ENCODE measurements around the gene TBC1D1. TPM values are rescaled to one million over a fixed set of nuclear protein-coding genes. Genes with fewer than 3 reads are reported as not detected.
A peak's percentile ranks its signal among the peaks of the same experiment; 100 is the strongest.

Gene TBC1D1
- total RNA-seq, 5 donors from 2014 or later (not counting 1 experiment from before 2014, with no cell fraction given) = 46.3 to 58.1 (median 47.6) TPM

DNA sequence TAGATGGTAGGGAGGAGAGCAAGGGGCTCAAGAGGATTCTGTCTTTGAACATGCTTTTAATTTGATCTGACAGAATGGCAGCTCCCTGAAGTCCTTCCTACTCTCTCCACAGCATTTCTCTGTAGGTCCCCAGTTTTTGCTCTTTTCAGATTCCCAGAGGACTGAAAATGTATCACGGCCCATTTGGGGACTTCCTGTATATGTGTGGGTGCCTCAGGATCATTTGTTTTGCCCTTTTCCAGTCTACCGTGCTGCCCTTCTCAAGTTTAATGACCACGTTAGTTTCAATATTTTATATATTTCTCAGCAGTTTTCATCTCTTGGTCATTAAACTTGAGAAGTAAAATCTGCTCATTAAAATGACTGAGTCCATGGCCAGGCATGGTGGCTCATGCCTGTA is 2.3 kb downstream of the TBC1D1 start:
- Histone ChIP-seq H3K36me3 (ENCODE audit: control insufficient read depth in 2 of 2, extremely low read depth in 1 of 2, insufficient read depth in 1 of 2, low read length in 1 of 2) (no peaks in the 10 kb centered on the region), H3K27ac (ENCODE audit: low read length) (no peak overlapping the region), H3K27me3 (replicated peaks in 1 of 2; ENCODE audit: control insufficient read depth in 2 of 2, extremely low read depth in 1 of 2, insufficient read depth in 2 of 2, low read length in 1 of 2) (no peaks in the 10 kb centered on the region), H3K4me3 (ENCODE audit: control insufficient read depth in 1 of 2, extremely low read depth in 1 of 2, low read length in 1 of 2) (no peak overlapping the region), H3K9me3 (no peaks in the 10 kb centered on the region), H3K4me1 (ENCODE audit: control insufficient read depth in 1 of 2, extremely low read depth in 1 of 2, insufficient read depth in 2 of 2, low read length in 2 of 2) (peaks cover 13 to 36% of the 10 kb centered on the region in 2 experiments)
- H3K36me3 Mint-ChIP-seq = peaks cover 5% of the 10 kb centered on the region
- no peak for ATAC-seq (replicated peaks in 1 of 4)
- H3K9me3 Mint-ChIP-seq = no peaks in the 10 kb centered on the region
- POLR2A ChIA-PET = no interaction called here
- CTCF ChIA-PET = interaction anchor here in 1 of 2 donors (0.5 kb wide), 1 partner anchor 323 kb away, joined by 5 read pairs; no protein-coding TSS in a partner anchor
- no peak for DNase-seq
- H3K4me3 Mint-ChIP-seq = peak overlapping the region; percentile 87 to 96 (median 88)
- H3K4me1 Mint-ChIP-seq = peaks cover 56 to 67% (median 67%) of the 10 kb centered on the region in 3 donors
- WGBS (ENCODE audit: insufficient coverage) = 73% methylated on average over 2 of the region's 3 CpGs
- H3K27me3 Mint-ChIP-seq = no peaks in the 10 kb centered on the region
- H3K27ac Mint-ChIP-seq = peak overlapping the region in 1 of 2 donors; percentile 93

DNA sequence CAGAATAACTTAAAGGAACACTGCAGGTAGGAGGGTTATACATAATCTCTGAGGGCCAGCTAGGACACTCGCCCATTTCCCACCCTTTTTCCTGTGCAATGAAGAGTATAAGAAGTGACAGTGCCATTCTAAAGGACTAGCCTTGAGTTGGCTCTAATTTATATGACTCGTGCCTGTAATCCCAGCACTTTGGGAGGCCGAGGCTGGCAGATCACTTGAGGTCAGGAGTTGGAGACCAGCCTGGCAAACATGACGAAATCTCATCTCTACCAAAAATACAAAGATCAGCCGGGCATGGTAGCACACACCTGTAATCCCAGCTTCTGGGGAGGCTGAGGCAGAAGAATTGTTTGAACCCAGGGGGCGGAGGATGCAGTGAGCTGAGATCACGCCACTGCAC is 4.4 kb downstream of the TBC1D1 start:
- H3K36me3 Mint-ChIP-seq = peaks cover 20% of the 10 kb centered on the region

DNA sequence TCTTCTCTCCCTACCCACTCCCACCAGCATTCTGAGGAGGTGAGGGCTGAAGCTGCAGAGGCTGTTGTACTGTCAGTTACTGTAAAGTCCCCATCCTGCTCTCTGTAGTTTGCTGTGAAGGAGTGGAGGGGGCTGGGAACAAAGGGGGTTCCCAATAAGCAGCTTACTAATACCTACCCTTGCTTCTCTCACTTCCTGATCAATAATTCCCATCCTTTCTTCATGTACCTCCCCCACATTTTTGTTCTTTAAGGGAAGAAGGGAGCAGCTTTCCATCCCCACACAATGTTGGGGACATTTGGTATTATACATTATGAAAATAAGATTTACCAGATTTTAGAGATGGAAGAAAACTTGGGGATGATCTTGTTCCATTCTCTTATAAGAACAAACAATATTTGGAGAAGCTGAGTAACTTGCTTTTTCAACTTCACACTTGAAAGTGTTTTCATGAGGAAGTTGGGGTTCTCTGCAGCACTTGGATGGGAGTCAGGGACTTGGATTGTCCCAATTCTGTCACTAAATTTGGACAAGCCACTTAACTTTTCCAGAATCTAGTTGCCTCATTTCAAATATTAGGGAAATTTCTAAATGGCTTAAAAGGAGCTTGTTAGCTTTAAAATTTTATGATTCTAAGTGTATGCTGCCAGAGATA is 5.4 kb downstream of the TBC1D1 start:
- H3K9me3 Mint-ChIP-seq = peaks cover 0 to 3% (median 0%) of the 10 kb centered on the region in 3 donors
- H3K36me3 Mint-ChIP-seq = peaks cover 25% of the 10 kb centered on the region
- Histone ChIP-seq H3K27ac (ENCODE audit: low read length) (no peak overlapping the region), H3K27me3 (replicated peaks in 1 of 2; ENCODE audit: control insufficient read depth in 2 of 2, extremely low read depth in 1 of 2, insufficient read depth in 2 of 2, low read length in 1 of 2) (no peaks in the 10 kb centered on the region), H3K4me3 (ENCODE audit: control insufficient read depth in 1 of 2, extremely low read depth in 1 of 2, low read length in 1 of 2) (no peak overlapping the region), H3K9me3 (no peaks in the 10 kb centered on the region), H3K36me3 (ENCODE audit: control insufficient read depth in 2 of 2, extremely low read depth in 1 of 2, insufficient read depth in 1 of 2, low read length in 1 of 2) (no peaks in the 10 kb centered on the region), H3K4me1 (ENCODE audit: control insufficient read depth in 1 of 2, extremely low read depth in 1 of 2, insufficient read depth in 2 of 2, low read length in 2 of 2) (peaks cover 13 to 25% of the 10 kb centered on the region in 2 experiments)
- no peaks in the 10 kb centered on the region for H3K27me3 Mint-ChIP-seq
- no peak overlapping the region for H3K27ac Mint-ChIP-seq
- H3K4me3 Mint-ChIP-seq = no peak overlapping the region
- DNase-seq = no peak
- POLR2A ChIA-PET = interaction anchor here in 1 of 2 donors (0.6 kb wide), 1 partner anchor 69 kb away, joined by 3 read pairs; no protein-coding TSS in a partner anchor
- no peak for ATAC-seq (replicated peaks in 1 of 4)
- CTCF ChIA-PET = interaction anchor here in 1 of 2 donors (0.5 kb wide), 1 partner anchor 433 kb away, joined by 6 read pairs; no protein-coding TSS in a partner anchor
- H3K4me1 Mint-ChIP-seq = peaks cover 71 to 79% (median 79%) of the 10 kb centered on the region in 3 donors

More for the DNA sequence above, 4.4 kb downstream of the TBC1D1 start:
- WGBS (ENCODE audit: insufficient coverage) = 100% methylated on average over 2 of the region's 7 CpGs
- no peaks in the 10 kb centered on the region for H3K9me3 ChIP-seq
- ChIA-PET POLR2A (no interaction called here), CTCF (no interaction called here)
- ATAC-seq (replicated peaks in 1 of 4) (no peak), DNase-seq (no peak)
- no peak overlapping the region for H3K27ac ChIP-seq (ENCODE audit: low read length)
- no peaks in the 10 kb centered on the region for H3K27me3 Mint-ChIP-seq
- H3K4me1 Mint-ChIP-seq = peaks cover 66 to 74% (median 74%) of the 10 kb centered on the region in 3 donors
- peaks cover 0 to 3% (median 0%) of the 10 kb centered on the region in 3 donors for H3K9me3 Mint-ChIP-seq
- H3K4me3 Mint-ChIP-seq = no peak overlapping the region
- no peaks in the 10 kb centered on the region for H3K36me3 ChIP-seq (ENCODE audit: control insufficient read depth in 2 of 2, extremely low read depth in 1 of 2, insufficient read depth in 1 of 2, low read length in 1 of 2)
- no peak overlapping the region for H3K4me3 ChIP-seq (ENCODE audit: control insufficient read depth in 1 of 2, extremely low read depth in 1 of 2, low read length in 1 of 2)
- no peak overlapping the region for H3K27ac Mint-ChIP-seq
- H3K27me3 ChIP-seq (replicated peaks in 1 of 2; ENCODE audit: control insufficient read depth in 2 of 2, extremely low read depth in 1 of 2, insufficient read depth in 2 of 2, low read length in 1 of 2) = no peaks in the 10 kb centered on the region
- H3K4me1 ChIP-seq (ENCODE audit: control insufficient read depth in 1 of 2, extremely low read depth in 1 of 2, insufficient read depth in 2 of 2, low read length in 2 of 2) = peaks cover 13 to 28% of the 10 kb centered on the region in 2 experiments

DNA sequence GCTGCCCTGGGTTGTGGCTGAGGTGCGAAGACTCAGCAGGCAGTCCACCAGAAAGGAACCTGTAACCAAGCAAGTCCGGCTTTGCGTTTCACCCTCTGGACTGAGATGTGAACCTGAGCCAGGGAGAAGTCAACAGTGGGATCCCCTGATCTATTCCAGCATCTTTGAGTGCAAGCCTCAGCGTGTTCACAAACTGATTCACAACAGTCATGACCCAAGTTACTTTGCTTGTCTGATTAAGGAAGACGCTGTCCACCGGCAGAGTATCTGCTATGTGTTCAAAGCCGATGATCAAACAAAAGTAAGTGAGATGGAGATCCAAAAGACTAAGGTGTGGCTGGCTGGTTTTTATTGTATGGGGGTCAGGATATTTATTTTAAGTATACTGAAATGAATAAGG is 11.3 kb downstream of the TBC1D1 start:
- H3K27ac Mint-ChIP-seq = no peak overlapping the region
- DNase-seq = no peak

DNA sequence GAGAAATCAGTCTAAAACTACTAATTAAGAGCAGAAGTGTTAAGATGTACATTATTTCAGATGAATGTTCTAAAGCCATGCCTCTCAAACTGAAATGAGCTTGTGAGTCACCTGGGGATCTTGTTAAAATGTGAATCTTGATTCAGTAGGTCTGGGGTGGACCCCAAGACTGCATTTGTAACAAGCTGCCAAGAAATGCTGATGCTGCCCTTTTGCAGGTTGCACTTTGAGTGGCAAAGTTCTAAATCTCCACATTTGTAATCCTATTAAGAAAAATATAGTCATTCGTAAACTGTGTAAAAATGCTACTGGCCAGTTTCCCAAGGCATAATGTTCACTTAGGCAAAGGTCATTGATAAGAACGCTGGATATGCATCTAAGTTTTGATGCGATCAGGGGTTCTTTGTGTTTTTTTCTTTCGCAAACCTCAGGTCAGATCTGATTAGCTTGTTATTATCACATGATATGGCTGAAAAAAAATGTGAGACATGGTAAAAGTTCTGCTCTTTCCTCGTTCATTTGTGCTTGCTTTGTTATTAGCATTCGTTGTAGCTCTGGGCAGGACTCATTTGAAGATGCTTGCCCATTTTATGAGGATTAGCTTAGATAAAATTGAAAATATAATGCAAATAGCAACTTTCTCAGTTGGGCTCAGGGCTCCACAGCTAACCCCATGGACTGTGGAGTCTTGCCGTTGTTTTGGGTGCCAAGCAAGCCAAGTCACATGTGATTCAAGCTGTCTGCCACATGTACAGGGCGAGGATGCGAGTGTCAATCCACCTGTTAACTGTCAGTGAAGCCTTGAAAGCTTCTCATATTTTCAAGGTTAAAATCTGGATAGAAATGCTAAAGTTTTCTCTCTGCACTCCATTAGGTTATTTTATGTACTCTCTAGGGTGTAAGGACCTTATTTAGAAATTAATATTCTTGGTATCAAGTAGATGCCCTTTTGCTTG is 12.1 kb downstream of the TBC1D1 start:
- H3K36me3 ChIP-seq (ENCODE audit: control insufficient read depth in 2 of 2, extremely low read depth in 1 of 2, insufficient read depth in 1 of 2, low read length in 1 of 2) = peaks cover 0 to 26% of the 10 kb centered on the region in 2 donors
- H3K27ac ChIP-seq (ENCODE audit: low read length) = no peak overlapping the region
- Mint-ChIP-seq H3K9me3 (peaks cover 0 to 3% (median 0%) of the 10 kb centered on the region in 3 donors), H3K27ac (no peak overlapping the region), H3K4me1 (peaks cover 67 to 79% (median 73%) of the 10 kb centered on the region in 3 donors), H3K4me3 (no peak overlapping the region), H3K36me3 (peaks cover 62% of the 10 kb centered on the region), H3K27me3 (no peaks in the 10 kb centered on the region)
- H3K4me1 ChIP-seq (ENCODE audit: control insufficient read depth in 1 of 2, extremely low read depth in 1 of 2, insufficient read depth in 2 of 2, low read length in 2 of 2) = peaks cover 0 to 3% of the 10 kb centered on the region in 2 experiments
- 95% methylated on average over 5 of the region's 9 CpGs for WGBS (ENCODE audit: insufficient coverage)
- ATAC-seq (replicated peaks in 1 of 4) (no peak), DNase-seq (no peak)
- ChIA-PET POLR2A (no interaction called here), CTCF (interaction anchor here (0.6 to 1.4 kb wide), 3 partner anchors 11 to 93 kb away, joined by 3 to 5 read pairs (median 4); no protein-coding TSS in a partner anchor)
- no peak overlapping the region for H3K4me3 ChIP-seq (ENCODE audit: control insufficient read depth in 1 of 2, extremely low read depth in 1 of 2, low read length in 1 of 2)
- no peaks in the 10 kb centered on the region for H3K9me3 ChIP-seq
- H3K27me3 ChIP-seq (replicated peaks in 1 of 2; ENCODE audit: control insufficient read depth in 2 of 2, extremely low read depth in 1 of 2, insufficient read depth in 2 of 2, low read length in 1 of 2) = no peaks in the 10 kb centered on the region

More for the DNA sequence above, 11.3 kb downstream of the TBC1D1 start:
- no peak overlapping the region for H3K4me3 ChIP-seq (ENCODE audit: control insufficient read depth in 1 of 2, extremely low read depth in 1 of 2, low read length in 1 of 2)
- H3K27me3 Mint-ChIP-seq = no peaks in the 10 kb centered on the region
- no peak for ATAC-seq (replicated peaks in 1 of 4)
- H3K9me3 ChIP-seq = no peaks in the 10 kb centered on the region
- peaks cover 66 to 76% (median 71%) of the 10 kb centered on the region in 3 donors for H3K4me1 Mint-ChIP-seq
- peaks cover 55% of the 10 kb centered on the region for H3K36me3 Mint-ChIP-seq
- no peaks in the 10 kb centered on the region for H3K27me3 ChIP-seq (replicated peaks in 1 of 2; ENCODE audit: control insufficient read depth in 2 of 2, extremely low read depth in 1 of 2, insufficient read depth in 2 of 2, low read length in 1 of 2)
- peaks cover 0 to 3% (median 0%) of the 10 kb centered on the region in 3 donors for H3K9me3 Mint-ChIP-seq
- peaks cover 0 to 26% of the 10 kb centered on the region in 2 donors for H3K36me3 ChIP-seq (ENCODE audit: control insufficient read depth in 2 of 2, extremely low read depth in 1 of 2, insufficient read depth in 1 of 2, low read length in 1 of 2)
- 95% methylated on average over 7 of the region's 7 CpGs for WGBS (ENCODE audit: insufficient coverage)
- no peak overlapping the region for H3K27ac ChIP-seq (ENCODE audit: low read length)
- ChIA-PET CTCF (interaction anchor here in 1 of 2 donors (0.7 to 0.9 kb wide), 2 partner anchors 10 to 92 kb away, joined by 3 read pairs; no protein-coding TSS in a partner anchor), POLR2A (no interaction called here)
- peaks cover 0 to 3% of the 10 kb centered on the region in 2 experiments for H3K4me1 ChIP-seq (ENCODE audit: control insufficient read depth in 1 of 2, extremely low read depth in 1 of 2, insufficient read depth in 2 of 2, low read length in 2 of 2)
- H3K4me3 Mint-ChIP-seq = no peak overlapping the region

DNA sequence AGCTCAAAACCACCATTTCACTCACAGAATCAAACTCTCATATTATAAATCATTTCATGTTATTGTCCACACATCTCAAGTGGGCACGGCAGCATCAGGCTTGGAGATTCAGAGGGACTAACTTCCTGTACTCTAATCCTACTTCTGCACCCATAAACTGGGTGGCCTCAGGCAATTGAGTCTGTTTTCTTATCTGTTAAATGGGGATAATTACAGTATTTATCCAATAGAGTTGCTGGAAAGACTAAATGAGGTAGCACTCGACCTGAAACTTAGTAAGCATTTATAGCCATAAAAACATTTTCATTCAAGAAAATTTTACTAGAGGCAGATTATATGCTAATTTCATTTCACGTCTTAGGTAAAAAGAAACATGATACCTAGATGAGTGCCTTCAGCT is 13.0 kb downstream of the TBC1D1 start:
- CTCF ChIA-PET = interaction anchor here (0.6 to 1.4 kb wide), 2 partner anchors 12 to 68 kb away, joined by 4 to 5 read pairs; no protein-coding TSS in a partner anchor
- WGBS (ENCODE audit: insufficient coverage) = no CpG with 5 or more reads among the region's 3 CpGs
- no peak for ATAC-seq (replicated peaks in 1 of 4)

More for the DNA sequence above, 13.0 kb downstream of the TBC1D1 start:
- POLR2A ChIA-PET = no interaction called here
- Histone ChIP-seq H3K4me1 (ENCODE audit: control insufficient read depth in 1 of 2, extremely low read depth in 1 of 2, insufficient read depth in 2 of 2, low read length in 2 of 2) (peaks cover 0 to 3% of the 10 kb centered on the region in 2 experiments), H3K27me3 (replicated peaks in 1 of 2; ENCODE audit: control insufficient read depth in 2 of 2, extremely low read depth in 1 of 2, insufficient read depth in 2 of 2, low read length in 1 of 2) (no peaks in the 10 kb centered on the region), H3K36me3 (ENCODE audit: control insufficient read depth in 2 of 2, extremely low read depth in 1 of 2, insufficient read depth in 1 of 2, low read length in 1 of 2) (peaks cover 0 to 26% of the 10 kb centered on the region in 2 donors), H3K9me3 (no peaks in the 10 kb centered on the region), H3K27ac (ENCODE audit: low read length) (no peak overlapping the region), H3K4me3 (ENCODE audit: control insufficient read depth in 1 of 2, extremely low read depth in 1 of 2, low read length in 1 of 2) (no peak overlapping the region)
- H3K4me3 Mint-ChIP-seq = no peak overlapping the region
- H3K9me3 Mint-ChIP-seq = peaks cover 0 to 3% (median 0%) of the 10 kb centered on the region in 3 donors
- H3K4me1 Mint-ChIP-seq = peaks cover 68 to 79% (median 73%) of the 10 kb centered on the region in 3 donors
- peaks cover 61% of the 10 kb centered on the region for H3K36me3 Mint-ChIP-seq
- no peak for DNase-seq
- no peaks in the 10 kb centered on the region for H3K27me3 Mint-ChIP-seq
- H3K27ac Mint-ChIP-seq = no peak overlapping the region

Measured in T-cell (primary cell).